GM21619 (cell line): ENCODE results near the gene CHRNB2.

ENCODE experiments used
- ATAC-seq: cut with Tn5 transposase; IDR thresholded peaks from one replicate; pipeline ENCODE4 v1.9.1; 2021; ENCODE audit not compliant: unreplicated experiment

The CHRNB2 gene

GRCh38 chr1:154577346-154578057 is 9.9 kb downstream of the CHRNB2 start:
- ATAC-seq = no peak

GRCh38 chr1:154578058-154578418 is 10.5 kb downstream of the CHRNB2 start:
- ATAC-seq = no peak

- no peak for ATAC-seq
Measured at GRCh38 chr1:154579374-154579773, 11.8 kb downstream of the CHRNB2 start.

- no peak for ATAC-seq
Measured at GRCh38 chr1:154581766-154582165, 14.2 kb downstream of the CHRNB2 start.

- ATAC-seq = no peak
Measured at GRCh38 chr1:154582885-154583284, 15.3 kb downstream of the CHRNB2 start.

GRCh38 chr1:154583773-154584172 is 16.2 kb downstream of the CHRNB2 start:
- ATAC-seq = no peak

- no peak for ATAC-seq
Measured at GRCh38 chr1:154584267-154584994, 16.9 kb downstream of the CHRNB2 start.

GRCh38 chr1:154586231-154586630 is 18.7 kb downstream of the CHRNB2 start:
- no peak for ATAC-seq

- no peak for ATAC-seq
Measured at GRCh38 chr1:154586641-154587040, 19.1 kb downstream of the CHRNB2 start.

GRCh38 chr1:154589780-154590179 is 22.2 kb downstream of the CHRNB2 start:
- no peak for ATAC-seq

- no peak for ATAC-seq
Measured at GRCh38 chr1:154590756-154591155, 23.2 kb downstream of the CHRNB2 start.

GRCh38 chr1:154591206-154591605 is 23.6 kb downstream of the CHRNB2 start:
- ATAC-seq = no peak

GRCh38 chr1:154593390-154593789 is 25.8 kb downstream of the CHRNB2 start:
- no peak for ATAC-seq

- no peak for ATAC-seq
Measured at GRCh38 chr1:154594811-154595210, 27.2 kb downstream of the CHRNB2 start.

GRCh38 chr1:154595621-154596020 is 28.0 kb downstream of the CHRNB2 start:
- no peak for ATAC-seq

GRCh38 chr1:154598871-154599635 is 31.5 kb downstream of the CHRNB2 start:
- ATAC-seq = no peak

- ATAC-seq = no peak
Measured at GRCh38 chr1:154599658-154600057, 32.1 kb downstream of the CHRNB2 start.

GRCh38 chr1:154603317-154603716 is 35.7 kb downstream of the CHRNB2 start:
- no peak for ATAC-seq

GRCh38 chr1:154605534-154605933 is 38.0 kb downstream of the CHRNB2 start:
- no peak for ATAC-seq

GRCh38 chr1:154607106-154607608 is 39.6 kb downstream of the CHRNB2 start:
- peak; percentile 5 for ATAC-seq

GRCh38 chr1:154607609-154608396 is 40.2 kb downstream of the CHRNB2 start, which contains the start of gene ADAR:
TSS of gene ADAR (minus strand) at chr1:154608186. CDS start at chr1:154608006, 180 bp downstream.
- ATAC-seq = peak; percentile 57
